Brain microvascular endothelial cell (primary cell): ENCODE results near the gene CAPN2.

ENCODE experiments used
- DNase-seq: peaks from one replicate; pipeline ENCODE4 v3.0.0-alpha.2; 2020
- H3K27ac ChIP-seq: fragments of 250-450 bp; sonication (Bioruptor Pico); 2 replicates; pipeline ENCODE4 v1.5.1; 2020; ENCODE audit warnings: mild to moderate bottlenecking, moderate library complexity
- H3K27me3 ChIP-seq: fragments of 250-450 bp; sonication (Bioruptor Pico); replicated peaks from 2 replicates; pipeline ENCODE4 v1.5.1; 2020; ENCODE audit warnings: mild to moderate bottlenecking
- H3K36me3 ChIP-seq: fragments of 250-450 bp; sonication (Bioruptor Pico); replicated peaks from 2 replicates; pipeline ENCODE4 v1.5.1; 2020; ENCODE audit warnings: mild to moderate bottlenecking
- H3K4me3 ChIP-seq: 2 replicates; pipeline ENCODE4 v1.5.1; 2011; ENCODE audit warnings: low read depth, mild to moderate bottlenecking, control low read depth, low read length, moderate library complexity
- in situ Hi-C: cut with HindIII; loops from 2 replicates; pipeline ENCODE4 v1.10.0; 2017; ENCODE audit warnings: low sequenced_read_pairs, low pct_ligation_motif_present
- TF ChIP-seq, protein P1 (sequence below): IDR thresholded peaks from 2 replicates; pipeline ENCODE4 v1.5.1; 2011; ENCODE audit warnings: low read depth, mild to moderate bottlenecking, moderate library complexity, low read length, control low read depth, inconsistent platforms; ENCODE audit errors: missing control alignments

CAPN2 gene

DNA sequence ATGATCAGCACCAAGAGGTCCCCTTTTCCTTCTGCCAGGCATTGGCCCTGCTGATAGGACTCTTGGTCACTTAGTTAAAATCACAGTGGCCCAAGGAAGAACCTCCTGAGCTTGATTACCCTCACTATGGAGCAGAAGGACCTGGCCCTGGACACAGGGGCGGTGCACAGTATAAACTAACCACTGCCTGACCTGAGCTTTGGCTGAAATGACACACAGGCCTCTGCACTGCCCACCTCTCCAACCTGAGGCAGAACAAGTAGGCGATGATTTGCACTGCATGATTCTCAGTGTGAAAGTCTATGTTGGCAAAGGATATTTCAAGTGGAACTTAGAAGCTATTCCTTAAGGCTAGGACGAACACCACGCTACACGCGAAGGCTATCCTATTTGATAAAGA, 48.5 kb downstream of the CAPN2 start:
- no peak for DNase-seq
- Histone ChIP-seq H3K4me3 (no peak overlapping the region), H3K27ac (peak overlapping the region; percentile 4), H3K36me3 (peaks cover 94% of the 10 kb centered on the region), H3K27me3 (no peaks in the 10 kb centered on the region)
- in situ Hi-C loops: no loop called here
- TF ChIP-seq, protein P1, sequence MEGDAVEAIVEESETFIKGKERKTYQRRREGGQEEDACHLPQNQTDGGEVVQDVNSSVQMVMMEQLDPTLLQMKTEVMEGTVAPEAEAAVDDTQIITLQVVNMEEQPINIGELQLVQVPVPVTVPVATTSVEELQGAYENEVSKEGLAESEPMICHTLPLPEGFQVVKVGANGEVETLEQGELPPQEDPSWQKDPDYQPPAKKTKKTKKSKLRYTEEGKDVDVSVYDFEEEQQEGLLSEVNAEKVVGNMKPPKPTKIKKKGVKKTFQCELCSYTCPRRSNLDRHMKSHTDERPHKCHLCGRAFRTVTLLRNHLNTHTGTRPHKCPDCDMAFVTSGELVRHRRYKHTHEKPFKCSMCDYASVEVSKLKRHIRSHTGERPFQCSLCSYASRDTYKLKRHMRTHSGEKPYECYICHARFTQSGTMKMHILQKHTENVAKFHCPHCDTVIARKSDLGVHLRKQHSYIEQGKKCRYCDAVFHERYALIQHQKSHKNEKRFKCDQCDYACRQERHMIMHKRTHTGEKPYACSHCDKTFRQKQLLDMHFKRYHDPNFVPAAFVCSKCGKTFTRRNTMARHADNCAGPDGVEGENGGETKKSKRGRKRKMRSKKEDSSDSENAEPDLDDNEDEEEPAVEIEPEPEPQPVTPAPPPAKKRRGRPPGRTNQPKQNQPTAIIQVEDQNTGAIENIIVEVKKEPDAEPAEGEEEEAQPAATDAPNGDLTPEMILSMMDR: no peak

DNA sequence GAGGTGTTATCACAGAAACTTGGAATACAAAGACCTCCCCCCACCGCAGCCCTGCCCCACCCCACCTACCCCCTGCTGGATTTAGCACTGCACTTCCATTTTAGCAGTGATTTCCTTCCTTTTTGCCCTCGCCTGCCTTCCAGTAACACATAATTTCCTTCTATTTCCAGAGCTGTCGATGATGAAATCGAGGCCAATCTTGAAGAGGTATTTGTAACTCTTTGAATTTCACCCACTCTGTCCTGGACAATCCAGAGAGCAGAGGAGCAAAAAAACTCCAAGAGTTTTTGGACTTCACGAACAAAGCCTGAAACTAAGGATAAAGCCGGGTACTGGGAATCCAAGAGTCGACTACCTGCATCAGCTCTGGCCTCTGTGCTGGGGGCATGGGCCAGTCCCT, 49.1 kb downstream of the CAPN2 start:
- Histone ChIP-seq H3K4me3 (no peak overlapping the region), H3K36me3 (peaks cover 94% of the 10 kb centered on the region), H3K27me3 (no peaks in the 10 kb centered on the region), H3K27ac (no peak overlapping the region)
- TF ChIP-seq, protein P1: no peak
- no peak for DNase-seq
- in situ Hi-C loops: no loop called here

DNA sequence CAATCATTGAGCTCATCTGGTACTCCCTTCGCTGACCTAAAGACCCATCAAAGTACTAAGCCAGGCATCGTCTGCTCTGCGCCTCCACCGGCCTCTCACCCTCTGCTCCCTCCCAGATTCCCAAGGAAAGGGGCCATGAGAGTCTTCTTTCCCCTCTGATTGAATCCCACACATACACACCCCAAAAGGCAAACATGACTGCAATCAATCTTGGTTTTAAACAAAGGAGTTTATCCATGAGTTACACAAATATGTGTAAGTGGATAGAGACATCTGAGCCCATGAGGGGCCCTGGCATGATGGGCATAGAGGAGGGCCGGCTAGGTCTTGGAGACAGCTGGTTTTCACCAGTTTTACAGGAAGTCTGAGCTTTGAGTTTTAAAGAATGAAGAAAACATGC, 50.9 kb downstream of the CAPN2 start:
- Histone ChIP-seq H3K27me3 (no peaks in the 10 kb centered on the region), H3K36me3 (peaks cover 81% of the 10 kb centered on the region), H3K27ac (no peak overlapping the region), H3K4me3 (no peak overlapping the region)
- no peak for DNase-seq
- in situ Hi-C loops: no loop called here
- TF ChIP-seq, protein P1: no peak

DNA sequence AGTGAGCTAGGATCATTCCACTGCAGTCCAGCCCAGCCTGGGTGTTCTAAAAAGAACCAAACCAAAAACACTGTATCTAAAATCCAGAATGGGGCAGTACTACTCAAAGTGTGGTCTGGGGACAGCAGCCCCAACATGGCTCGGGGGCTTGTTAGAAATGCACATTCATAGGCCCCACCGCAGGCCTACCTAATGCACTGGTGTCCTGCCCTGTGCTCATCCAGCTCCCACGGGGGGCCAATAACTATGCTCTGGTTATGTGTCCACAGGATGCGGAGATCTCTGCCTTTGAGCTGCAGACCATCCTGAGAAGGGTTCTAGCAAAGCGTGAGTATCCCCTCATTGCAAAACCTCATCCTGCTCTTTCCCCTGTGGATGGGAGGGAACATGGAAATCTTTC, 51.5 kb downstream of the CAPN2 start:
- H3K36me3 ChIP-seq: peaks cover 77% of the 10 kb centered on the region
- in situ Hi-C loops: no loop called here
- no peak overlapping the region for H3K4me3 ChIP-seq
- no peak for DNase-seq
- H3K27ac ChIP-seq: no peak overlapping the region
- H3K27me3 ChIP-seq: no peaks in the 10 kb centered on the region
- TF ChIP-seq, protein P1: no peak

DNA sequence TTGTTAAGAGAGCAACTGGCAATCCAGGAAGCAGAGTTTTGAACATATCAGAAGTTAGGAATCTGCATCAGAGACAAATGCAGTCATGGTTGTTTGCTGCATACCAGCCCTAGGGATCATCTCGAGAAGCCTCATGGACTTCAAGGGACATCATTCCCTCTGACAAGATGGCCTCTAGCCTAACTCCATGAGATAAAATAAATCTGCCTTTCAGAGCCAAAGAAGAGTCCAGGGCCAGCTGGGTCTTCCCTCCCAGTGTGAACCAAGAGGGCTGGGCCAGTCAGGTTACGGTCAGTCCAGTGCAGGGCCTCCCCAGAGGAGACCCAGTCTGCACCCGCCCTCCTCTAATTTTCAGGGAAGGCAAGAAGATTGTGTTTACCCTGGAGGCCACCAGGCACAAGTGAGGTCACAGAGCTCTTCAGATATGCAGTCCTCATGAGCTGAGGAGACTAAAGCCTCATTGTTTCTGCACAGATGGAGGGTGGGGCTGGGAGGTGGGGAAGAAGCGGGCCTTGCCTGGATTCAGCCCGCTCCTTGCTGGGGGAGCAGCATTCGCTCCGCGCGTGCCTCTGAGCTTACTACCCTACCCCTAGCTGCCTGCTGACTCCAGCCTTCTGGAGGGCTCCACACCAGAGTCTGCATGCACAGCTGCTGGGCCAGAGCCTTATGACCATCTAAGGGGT, 52.8 kb downstream of the CAPN2 start:
- Histone ChIP-seq H3K4me3 (no peak overlapping the region), H3K27ac (peak overlapping the region; percentile 6), H3K36me3 (peaks cover 76% of the 10 kb centered on the region), H3K27me3 (no peaks in the 10 kb centered on the region)
- peak; percentile 52 for DNase-seq
- in situ Hi-C loops: no loop called here
- TF ChIP-seq, protein P1: no peak
